Endothelial cell of umbilical vein (primary cell): ENCODE measurements around the gene DUS1L. TPM values are rescaled to one million over a fixed set of nuclear protein-coding genes. Genes with fewer than 3 reads are reported as not detected.

Experiments
- BruUV-seq: library from RNA; stranded (reverse); fragments of 400-500 nt; replicated peaks from 2 replicates; lab custom pipeline; 2021; lab: Mats Ljungman, UMichigan
- CTCF ChIA-PET: fragments of 300-600, 350-600 bp; sonication (Branson Sonifier 250); formaldehyde crosslinking; loops from one replicate; lab custom pipeline; 2021; ENCODE audit warnings: antibody characterized with exemption, inconsistent platforms; lab: Charles Lee
- POLR2A ChIA-PET: fragments of 300-600, 350-600 bp; sonication (Branson Sonifier 250); formaldehyde crosslinking; loops from one replicate; lab custom pipeline; 2021; ENCODE audit warnings: antibody characterized with exemption, inconsistent platforms; lab: Charles Lee
- DNase-seq: peaks from one replicate; pipeline ENCODE4 v3.0.0-alpha.2; 2011; ENCODE audit warnings: low read depth, low spot score
- FAIRE-seq: peaks from 2 replicates; lab custom pipeline; 2011; peaks lifted over from hg19 to GRCh38; lab: Jason Lieb, UNC
- H2AFZ ChIP-seq: 2 replicates; pipeline ENCODE4 v1.6.0; 2012; ENCODE audit warnings: low read depth, low read length, control low read depth, inconsistent platforms
- H3K27ac ChIP-seq: 2 replicates; pipeline ENCODE4 v1.5.1; 2011; ENCODE audit warnings: low read depth, mild to moderate bottlenecking, control low read depth, low read length, moderate library complexity; ENCODE audit not compliant: insufficient read depth
- H3K27me3 ChIP-seq, 2 experiments: 2 replicates each; pipeline versions ENCODE4 v1.6.0 to v1.6.1; 2011; ENCODE audit warnings: low read length in 2 of 2, mixed read lengths in 1 of 2; ENCODE audit not compliant: control insufficient read depth in 2 of 2, insufficient read depth in 2 of 2
- H3K36me3 ChIP-seq, 2 experiments: 2 replicates in 1 of 2; 3 replicates in 1 of 2; pipeline ENCODE4 v1.5.1; 2011; ENCODE audit warnings: low read length in 2 of 2, mild to moderate bottlenecking in 1 of 2, moderate library complexity in 1 of 2; ENCODE audit not compliant: control insufficient read depth in 2 of 2, insufficient read depth in 2 of 2; ENCODE audit errors: extremely low read depth in 1 of 2
- H3K4me1 ChIP-seq: 3 replicates; pipeline ENCODE4 v1.5.1; 2011; ENCODE audit warnings: mild to moderate bottlenecking, low read length; ENCODE audit not compliant: control insufficient read depth, insufficient read depth; ENCODE audit errors: extremely low read depth
- H3K4me2 ChIP-seq: 2 replicates; pipeline ENCODE4 v1.6.1; 2011; ENCODE audit warnings: low read length, control low read depth, mixed read lengths; ENCODE audit not compliant: insufficient read depth
- H3K4me3 ChIP-seq, 3 experiments: fragments of 200-600 bp in 1 of 3; sonication (generic), shearing (Covaris generic) in 1 of 3; replicated peaks in 1 of 3; 2 replicates each; pipeline ENCODE4 v1.5.1; 2011 to 2016; ENCODE audit warnings: control low read depth in 3 of 3, low read length in 3 of 3, mild to moderate bottlenecking in 2 of 3, inconsistent platforms in 1 of 3, low read depth in 1 of 3, moderate library complexity in 1 of 3; ENCODE audit not compliant: insufficient read depth in 1 of 3
- H3K79me2 ChIP-seq: 2 replicates; pipeline ENCODE4 v1.6.0; 2012; ENCODE audit warnings: low read length, inconsistent platforms; ENCODE audit not compliant: control insufficient read depth, insufficient read depth
- H3K9ac ChIP-seq: replicated peaks from 2 replicates; pipeline ENCODE3; 2011; ENCODE audit warnings: low read length, control low read depth; ENCODE audit not compliant: insufficient read depth; ENCODE audit errors: extremely low read depth
- H3K9me1 ChIP-seq: replicated peaks from 3 replicates; pipeline ENCODE4 v1.6.0; 2011; ENCODE audit warnings: mild to moderate bottlenecking, low read length; ENCODE audit not compliant: control insufficient read depth, insufficient read depth; ENCODE audit errors: extremely low read depth
- H3K9me3 ChIP-seq: replicated peaks from 2 replicates; pipeline ENCODE4 v1.5.1; 2012; ENCODE audit warnings: low read length, inconsistent platforms; ENCODE audit not compliant: control insufficient read depth, insufficient read depth
- H4K20me1 ChIP-seq: replicated peaks from 2 replicates; pipeline ENCODE3; 2011; ENCODE audit warnings: mild to moderate bottlenecking, low read length; ENCODE audit not compliant: control insufficient read depth, insufficient read depth; ENCODE audit errors: extremely low read depth
- EZH2 ChIP-seq: IDR thresholded peaks from 2 replicates; pipeline ENCODE4 v1.6.1; 2012; ENCODE audit warnings: borderline replicate concordance, low read depth, mild to moderate bottlenecking, moderate library complexity, low read length, inconsistent platforms; ENCODE audit not compliant: severe bottlenecking
- FOS ChIP-seq: IDR thresholded peaks from 2 replicates; pipeline ENCODE4 v1.6.1; 2011; ENCODE audit warnings: mild to moderate bottlenecking, low read length, moderate library complexity, borderline replicate concordance; ENCODE audit not compliant: insufficient read depth
- GATA2 ChIP-seq: IDR thresholded peaks from 2 replicates; pipeline ENCODE4 v1.7.0; 2011; ENCODE audit warnings: low read depth, mild to moderate bottlenecking, moderate library complexity, mixed read lengths, low read length; ENCODE audit not compliant: insufficient read length, insufficient read depth
- JUN ChIP-seq: IDR thresholded peaks from 2 replicates; pipeline ENCODE4 v1.6.1; 2011; ENCODE audit warnings: borderline replicate concordance, low read depth; ENCODE audit not compliant: insufficient read length, insufficient read depth
- MAX ChIP-seq: IDR thresholded peaks from 2 replicates; pipeline ENCODE4 v1.6.1; 2011; ENCODE audit not compliant: insufficient read depth, insufficient read length
- MYC ChIP-seq: IDR thresholded peaks from one replicate; pipeline ENCODE4 v1.6.1; 2011; ENCODE audit warnings: mild to moderate bottlenecking, low read depth, low read length
- POLR2A ChIP-seq: IDR thresholded peaks from 2 replicates; pipeline ENCODE4 v1.6.1; 2012; ENCODE audit warnings: low read depth, mild to moderate bottlenecking, control low read depth, low read length
- POLR2AphosphoS5 ChIP-seq: IDR thresholded peaks from 2 replicates; pipeline ENCODE4 v1.6.1; 2012; ENCODE audit warnings: low read depth, mild to moderate bottlenecking, control low read depth, low read length, moderate library complexity; ENCODE audit not compliant: insufficient read depth
- dilution Hi-C: fragments of 300-500 bp; cut with MboI; formaldehyde crosslinking; loops from one replicate; pipeline ENCODE4 v1.15.0; 2019; ENCODE audit warnings: low sequenced_read_pairs; ENCODE audit not compliant: extremely low pct_ligation_motif_present
- intact Hi-C: fragments of 100-400 bp; cut with micrococcal nuclease; formaldehyde crosslinking; loops from one replicate; pipeline ENCODE4 v1.10.0; 2022
- polyA plus RNA-seq, 4 experiments: library from polyadenylated mRNA; depleted of rRNA in 3 of 4; stranded (reverse) in 3 of 4; unstranded in 1 of 4; fragments of >200 nt; gene quantifications; 2 replicates each; pipeline versions ENCODE4 v1.2.1 to v1.2.3, GENCODE V29; 2011 to 2012; ENCODE audit warnings: missing spikeins in 1 of 4
- total RNA-seq: library from RNA; stranded (reverse); gene quantifications from 2 replicates; pipeline ENCODE4 v1.2.3, GENCODE V29; 2021
- TF ChIP-seq, protein P1 (sequence below), 2 donors: IDR thresholded peaks; 1 replicate in 1 of 2; 2 replicates in 1 of 2; pipeline ENCODE4 v1.5.1; 2011; ENCODE audit warnings: low read length in 2 of 2, mild to moderate bottlenecking in 2 of 2, moderate library complexity in 2 of 2, control low read depth in 1 of 2, inconsistent platforms in 1 of 2, low read depth in 1 of 2; ENCODE audit not compliant: insufficient read depth in 1 of 2; ENCODE audit errors: extremely low read depth in 1 of 2

Gene DUS1L
- total and polyA plus RNA-seq, 2 donors (not counting 3 experiments of a cell fraction or from before 2014, with no cell fraction given), result 60.1 to 92.9 TPM

GRCh38 chr17:82108496-82108945 is 42.9 kb upstream of the DUS1L start:
- no peak for FAIRE-seq
- ChIA-PET POLR2A (no interaction called here), CTCF (no interaction called here)
- Histone ChIP-seq H3K9me3 (no peaks in the 10 kb centered on the region), H3K9ac (no peak overlapping the region), H4K20me1 (no peaks in the 10 kb centered on the region), H2AFZ (no peak overlapping the region), H3K9me1 (no peaks in the 10 kb centered on the region), H3K27me3 (no peaks in the 10 kb centered on the region), H3K4me2 (no peak overlapping the region), H3K79me2 (no peaks in the 10 kb centered on the region), H3K27ac (no peak overlapping the region), H3K4me3 (no peak overlapping the region), H3K36me3 (no peaks in the 10 kb centered on the region), H3K4me1 (peaks cover 10% of the 10 kb centered on the region)
- intact Hi-C loops, result no loop called here
- dilution Hi-C loops, result no loop called here
- TF ChIP-seq MYC (no peak), POLR2AphosphoS5 (no peak), MAX (no peak), POLR2A (no peak), EZH2 (no peak), FOS (no peak), JUN (no peak), GATA2 (no peak)
- TF ChIP-seq, protein P1, sequence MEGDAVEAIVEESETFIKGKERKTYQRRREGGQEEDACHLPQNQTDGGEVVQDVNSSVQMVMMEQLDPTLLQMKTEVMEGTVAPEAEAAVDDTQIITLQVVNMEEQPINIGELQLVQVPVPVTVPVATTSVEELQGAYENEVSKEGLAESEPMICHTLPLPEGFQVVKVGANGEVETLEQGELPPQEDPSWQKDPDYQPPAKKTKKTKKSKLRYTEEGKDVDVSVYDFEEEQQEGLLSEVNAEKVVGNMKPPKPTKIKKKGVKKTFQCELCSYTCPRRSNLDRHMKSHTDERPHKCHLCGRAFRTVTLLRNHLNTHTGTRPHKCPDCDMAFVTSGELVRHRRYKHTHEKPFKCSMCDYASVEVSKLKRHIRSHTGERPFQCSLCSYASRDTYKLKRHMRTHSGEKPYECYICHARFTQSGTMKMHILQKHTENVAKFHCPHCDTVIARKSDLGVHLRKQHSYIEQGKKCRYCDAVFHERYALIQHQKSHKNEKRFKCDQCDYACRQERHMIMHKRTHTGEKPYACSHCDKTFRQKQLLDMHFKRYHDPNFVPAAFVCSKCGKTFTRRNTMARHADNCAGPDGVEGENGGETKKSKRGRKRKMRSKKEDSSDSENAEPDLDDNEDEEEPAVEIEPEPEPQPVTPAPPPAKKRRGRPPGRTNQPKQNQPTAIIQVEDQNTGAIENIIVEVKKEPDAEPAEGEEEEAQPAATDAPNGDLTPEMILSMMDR (IDR thresholded peaks at IDR 0.05; ENCODE audit: extremely low read depth in 1 of 2, insufficient read depth in 1 of 2, low read depth in 1 of 2, low read length in 2 of 2), result no peak
- BruUV-seq, result no TSS peak
- DNase-seq, result no peak
